HepG2 (cell line): Measurements from ENCODE around the gene PLBD1. TPM values are rescaled to one million over a fixed set of nuclear protein-coding genes. Genes with fewer than 3 reads are reported as not detected.

Experiments used
- ATAC-seq: fragments of 200-7000 bp; cut with Tn5 transposase; 3 replicates; pipeline ENCODE4 v1.9.1; 2020; ENCODE audit warnings: mild to moderate bottlenecking, moderate library complexity
- BruUV-seq: library from RNA; stranded (reverse); fragments of 400-500 nt; replicated peaks from 2 replicates; lab custom pipeline; 2021; lab: Mats Ljungman, UMichigan
- CTCF ChIA-PET: fragments of 300-600 bp; formaldehyde crosslinking; extraction: SDS; loops from one replicate; lab custom pipeline; 2021; ENCODE audit warnings: low total read pairs, inconsistent platforms, low intra/inter-chr PET ratio; lab: Yijun Ruan, JAX
- POLR2A ChIA-PET: fragments of 350-600 bp; sonication (Branson Sonifier 250); formaldehyde crosslinking; loops from one replicate; lab custom pipeline; 2020; ENCODE audit warnings: antibody characterized with exemption, inconsistent platforms; lab: Yijun Ruan, JAX
- DNase-seq: peaks from one replicate; pipeline ENCODE4 v3.0.0-alpha.2; 2015; ENCODE audit warnings: low spot score
- FAIRE-seq: peaks from 3 replicates; lab custom pipeline; 2011; peaks lifted over from hg19 to GRCh38; lab: Jason Lieb, UNC
- H2AFZ ChIP-seq: one replicate; pipeline ENCODE4 v1.6.1; 2011; ENCODE audit warnings: low read length, inconsistent platforms
- H3K27ac ChIP-seq: fragments of 300-600 bp; 3 replicates; pipeline ENCODE4 v1.8.0; 2011; ENCODE audit warnings: mixed run types, mild to moderate bottlenecking, mixed read lengths, low read length, inconsistent platforms; ENCODE audit not compliant: insufficient read depth; ENCODE audit errors: extremely low read length
- H3K27me3 ChIP-seq, 2 experiments: fragments of 200-600 bp in 1 of 2; 2 replicates in 1 of 2; 3 replicates in 1 of 2; pipeline versions ENCODE4 v1.6.0 to v1.8.0; 2011; ENCODE audit warnings: low read length in 2 of 2, mild to moderate bottlenecking in 2 of 2, moderate library complexity in 2 of 2, inconsistent platforms in 1 of 2; ENCODE audit not compliant: insufficient read depth in 2 of 2, control insufficient read depth in 1 of 2
- H3K36me3 ChIP-seq, 2 experiments: fragments of 200-600 bp in 1 of 2; replicated peaks in 1 of 2; 2 replicates in 1 of 2; 3 replicates in 1 of 2; pipeline versions ENCODE4 v1.5.1 to v1.8.0; 2011; ENCODE audit warnings: low read length in 2 of 2, inconsistent platforms in 1 of 2; ENCODE audit not compliant: insufficient read depth in 2 of 2, control insufficient read depth in 1 of 2
- H3K4me1 ChIP-seq: 2 replicates; pipeline ENCODE4 v1.5.1; 2012; ENCODE audit warnings: low read length, inconsistent platforms; ENCODE audit not compliant: insufficient read depth
- H3K4me2 ChIP-seq: 2 replicates; pipeline ENCODE4 v1.6.0; 2011; ENCODE audit warnings: low read depth, low read length, inconsistent platforms
- H3K4me3 ChIP-seq, 3 experiments: fragments of 200-600 bp in 1 of 3; sonication (generic), shearing (Covaris generic) in 1 of 3; replicated peaks in 1 of 3; 2 replicates each; pipeline ENCODE4 v1.5.1; 2011 to 2016; ENCODE audit warnings: low read length in 3 of 3, inconsistent platforms in 2 of 3, low read depth in 2 of 3, mild to moderate bottlenecking in 2 of 3, control low read depth in 1 of 3, mixed read lengths in 1 of 3; ENCODE audit not compliant: insufficient read depth in 1 of 3
- H3K79me2 ChIP-seq: one replicate; pipeline ENCODE4 v1.6.1; 2011; ENCODE audit warnings: low read length, inconsistent platforms; ENCODE audit not compliant: insufficient read depth
- H3K9ac ChIP-seq: 2 replicates; pipeline ENCODE4 v1.6.0; 2011; ENCODE audit warnings: mild to moderate bottlenecking, low read depth, low read length, inconsistent platforms; ENCODE audit not compliant: insufficient read depth
- H3K9me3 ChIP-seq: 2 replicates; pipeline ENCODE4 v1.5.1; 2012; ENCODE audit warnings: mild to moderate bottlenecking, low read length
- H4K20me1 ChIP-seq: 2 replicates; pipeline ENCODE4 v1.6.0; 2011; ENCODE audit warnings: inconsistent platforms, mild to moderate bottlenecking, low read length, moderate library complexity; ENCODE audit not compliant: insufficient read depth
- CHD2 ChIP-seq: IDR thresholded peaks from 2 replicates; pipeline ENCODE4 v1.6.1; 2011; ENCODE audit warnings: low read depth, low read length, improper control_type of control experiment
- HIVEP1 ChIP-seq: sonication (generic); formaldehyde crosslinking; IDR thresholded peaks from 2 replicates; pipeline ENCODE4 v1.4.0; 2020; ENCODE audit warnings: mild to moderate bottlenecking, missing genetic modification reagents
- JUN ChIP-seq: sonication (generic); formaldehyde crosslinking; IDR thresholded peaks from 2 replicates; pipeline ENCODE4 v1.4.0; 2020; ENCODE audit warnings: mild to moderate bottlenecking, missing genetic modification reagents
- MBNL3 ChIP-seq: fragments of 250-450 bp; sonication (Bioruptor Pico); conservative IDR thresholded peaks from 2 replicates; pipeline ENCODE4 v1.8.0; 2022; ENCODE audit warnings: mild to moderate bottlenecking, inconsistent platforms
- MEF2D ChIP-seq: sonication (generic); formaldehyde crosslinking; IDR thresholded peaks from 2 replicates; pipeline ENCODE4 v1.5.1; 2020; ENCODE audit warnings: mild to moderate bottlenecking, missing genetic modification reagents
- MIER2 ChIP-seq: IDR thresholded peaks from 2 replicates; pipeline ENCODE4 v1.6.1; 2016; ENCODE audit warnings: missing biosample characterization, missing genetic modification reagents
- POGZ ChIP-seq: sonication (generic); formaldehyde crosslinking; IDR thresholded peaks from 2 replicates; pipeline ENCODE4 v1.4.0; 2020; ENCODE audit warnings: mild to moderate bottlenecking, missing genetic modification reagents
- ZNF136 ChIP-seq: sonication (generic); formaldehyde crosslinking; IDR thresholded peaks from 2 replicates; pipeline ENCODE4 v1.8.1; 2022; ENCODE audit warnings: low read depth, mild to moderate bottlenecking, moderate library complexity, missing genetic modification reagents
- ZNF24 ChIP-seq: fragments of 450-650 bp; IDR thresholded peaks from 2 replicates; pipeline ENCODE4 v1.6.1; 2017; ENCODE audit warnings: antibody characterized with exemption, mild to moderate bottlenecking
- WGBS: methylation state at CpG from one replicate; pipeline ENCODE4 v1.1.6; 2017; ENCODE audit warnings: low lambda C conversion rate; 5-methylcytosine and 5-hydroxymethylcytosine counted together
- in situ Hi-C: cut with HindIII; loops from 2 replicates; pipeline ENCODE4 v1.10.0; 2017; ENCODE audit warnings: low pct_unique_long_range_greater_than_20kb; ENCODE audit not compliant: extremely low pct_ligation_motif_present
- intact Hi-C: fragments of 100-400 bp; cut with micrococcal nuclease; formaldehyde crosslinking; loops from one replicate; pipeline ENCODE4 v1.10.0; 2022; ENCODE audit not compliant: unreplicated experiment
- polyA plus RNA-seq, 8 experiments: library from polyadenylated mRNA; depleted of rRNA in 3 of 8; stranded (reverse) in 7 of 8; unstranded in 1 of 8; fragments of >200 nt; fragmentation: Illumina TruSeq in 4 of 8; extraction: Trizol in 4 of 8; gene quantifications; 2 replicates each; pipeline versions ENCODE4 v1.2.1 to v1.2.3, GENCODE V29; 2011 to 2016; ENCODE audit warnings: low read depth in 4 of 8, missing spikeins in 1 of 8, mixed read lengths in 1 of 8; ENCODE audit not compliant: insufficient read depth in 1 of 8
- total RNA-seq, 5 experiments: library from RNA; depleted of rRNA; stranded (reverse); fragments of >200 nt; fragmentation: Illumina TruSeq; extraction: Trizol; gene quantifications; 2 replicates each; pipeline ENCODE4 v1.2.3, GENCODE V29; 2016; ENCODE audit warnings: low read depth in 1 of 5
- TF ChIP-seq, protein P1 (sequence below): sonication (generic); formaldehyde crosslinking; IDR thresholded peaks from 2 replicates; pipeline ENCODE4 v1.4.0; 2020; ENCODE audit warnings: low read depth, mild to moderate bottlenecking, missing genetic modification reagents

The PLBD1 gene
- total and polyA plus RNA-seq, 2 of the 13 experiments (the other 11 are each of a cell fraction or from before 2014, with no cell fraction given): not detected

DNA sequence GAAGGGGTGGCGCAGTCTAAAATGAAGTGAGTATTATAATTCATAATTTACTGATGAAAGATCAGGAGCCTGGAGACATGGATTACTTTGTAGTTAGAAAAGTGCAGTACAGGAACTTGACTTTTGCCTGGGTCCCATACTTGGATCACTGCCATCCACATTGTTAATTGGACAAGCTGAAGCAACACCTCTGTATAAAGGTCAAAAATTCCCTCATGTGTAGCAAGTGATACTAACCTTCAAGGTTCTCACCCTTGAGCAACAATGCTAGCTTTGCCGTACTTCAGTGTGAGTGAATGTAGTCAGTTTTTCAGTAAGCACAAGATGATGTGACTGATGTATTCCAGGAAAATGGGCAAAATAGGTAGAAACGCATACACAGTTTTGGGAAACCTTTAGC lies 44.6 kb upstream of the PLBD1 start:
- in situ Hi-C loops: no loop called here
- DNase-seq (no peak), FAIRE-seq (no peak), ATAC-seq (no peak)
- intact Hi-C loops: no loop called here
- Histone ChIP-seq H3K36me3 (no peaks in the 10 kb centered on the region), H3K79me2 (no peaks in the 10 kb centered on the region), H3K27ac (no peak overlapping the region), H3K27me3 (no peaks in the 10 kb centered on the region; a peak in 1 of 5 replicates), H3K4me3 (no peak overlapping the region), H3K9me3 (peaks cover 21% of the 10 kb centered on the region), H3K4me1 (no peaks in the 10 kb centered on the region), H4K20me1 (no peaks in the 10 kb centered on the region), H2AFZ (no peak overlapping the region), H3K4me2 (no peak overlapping the region), H3K9ac (no peak overlapping the region)
- no peak for TF ChIP-seq ZNF24
- TF ChIP-seq MIER2: no peak
- no peak for TF ChIP-seq MBNL3
- no peak for TF ChIP-seq POGZ (CRISPR knock-in tag)
- no peak for TF ChIP-seq ZNF136 (CRISPR knock-in tag)
- no peak for TF ChIP-seq HIVEP1 (CRISPR knock-in tag)
- TF ChIP-seq MEF2D (CRISPR knock-in tag): no peak
- TF ChIP-seq, protein P1, sequence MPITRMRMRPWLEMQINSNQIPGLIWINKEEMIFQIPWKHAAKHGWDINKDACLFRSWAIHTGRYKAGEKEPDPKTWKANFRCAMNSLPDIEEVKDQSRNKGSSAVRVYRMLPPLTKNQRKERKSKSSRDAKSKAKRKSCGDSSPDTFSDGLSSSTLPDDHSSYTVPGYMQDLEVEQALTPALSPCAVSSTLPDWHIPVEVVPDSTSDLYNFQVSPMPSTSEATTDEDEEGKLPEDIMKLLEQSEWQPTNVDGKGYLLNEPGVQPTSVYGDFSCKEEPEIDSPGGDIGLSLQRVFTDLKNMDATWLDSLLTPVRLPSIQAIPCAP (CRISPR knock-in tag): no peak
- no peak for TF ChIP-seq CHD2
- TF ChIP-seq JUN (CRISPR knock-in tag): no peak
- BruUV-seq: no TSS peak
- 34% methylated on average over 3 of the region's 3 CpGs for whole genome bisulfite sequencing
- POLR2A ChIA-PET: no interaction called here
- CTCF ChIA-PET: no interaction called here
